ENCODE results near the gene ARPIN. TPM values are rescaled to one million over a fixed set of nuclear protein-coding genes. Genes with fewer than 3 reads are reported as not detected.

ARPIN gene
- total and polyA plus RNA-seq, 7 donors = 16.2 to 33.5 (median 19.3) TPM

- Histone ChIP-seq H3K27ac (no peak overlapping the region), H3K36me3 (peaks cover 0 to 87% (median 11%) of the 10 kb centered on the region in 4 donors), H3K4me1 (no peaks in the 10 kb centered on the region), H3K9me3 (no peaks in the 10 kb centered on the region), H3K4me3 (no peak overlapping the region), H3K27me3 (no peaks in the 10 kb centered on the region)
- intact Hi-C loops (cut with DNase I) = no loop called here
- WGBS, 2 donors = 16 to 66% methylated on average over 2 of the region's 2 CpGs
- no peak for DNase-seq
- no peak for TF ChIP-seq CTCF (IDR thresholded peaks at IDR 0.05)
- no peak for TF ChIP-seq POLR2A (IDR thresholded peaks at IDR 0.05)
- TF ChIP-seq POLR2AphosphoS5 (IDR thresholded peaks at IDR 0.05) = no peak
- no peak for TF ChIP-seq EP300 (IDR thresholded peaks at IDR 0.05)
Observed at GRCh38 chr15:89860891-89861290, 51.9 kb downstream of the ARPIN start.

GRCh38 chr15:89860431-89860830 is 52.3 kb downstream of the ARPIN start:
- intact Hi-C loops (cut with DNase I) = no loop called here
- Histone ChIP-seq H3K4me1 (no peaks in the 10 kb centered on the region), H3K36me3 (peaks cover 0 to 83% (median 7%) of the 10 kb centered on the region in 4 donors), H3K27ac (no peak overlapping the region), H3K27me3 (no peaks in the 10 kb centered on the region), H3K9me3 (no peaks in the 10 kb centered on the region), H3K4me3 (no peak overlapping the region)
- WGBS, 2 donors = 15 to 45% methylated on average over 3 of the region's 3 CpGs
- DNase-seq = no peak
- TF ChIP-seq POLR2A (IDR thresholded peaks at IDR 0.05) = no peak
- no peak for TF ChIP-seq EP300 (IDR thresholded peaks at IDR 0.05)
- TF ChIP-seq POLR2AphosphoS5 (IDR thresholded peaks at IDR 0.05) = no peak
- no peak for TF ChIP-seq CTCF (IDR thresholded peaks at IDR 0.05)

- intact Hi-C loops (cut with DNase I) = no loop called here
- Histone ChIP-seq H3K27me3 (no peaks in the 10 kb centered on the region), H3K4me3 (no peak overlapping the region), H3K36me3 (peaks cover 0 to 68% (median 3%) of the 10 kb centered on the region in 4 donors), H3K4me1 (no peaks in the 10 kb centered on the region), H3K9me3 (no peaks in the 10 kb centered on the region), H3K27ac (no peak overlapping the region)
- WGBS, 2 donors = 46 to 82% methylated on average over 9 of the region's 9 CpGs
- DNase-seq = no peak
- TF ChIP-seq EP300 (IDR thresholded peaks at IDR 0.05) (no peak), POLR2A (IDR thresholded peaks at IDR 0.05) (no peak), POLR2AphosphoS5 (IDR thresholded peaks at IDR 0.05) (no peak), CTCF (IDR thresholded peaks at IDR 0.05) (no peak)
Observed at GRCh38 chr15:89858661-89859458, 53.9 kb downstream of the ARPIN start.

- 16 to 65% methylated on average over 3 of the region's 3 CpGs for WGBS, 2 donors
- Histone ChIP-seq H3K27me3 (no peaks in the 10 kb centered on the region), H3K27ac (no peak overlapping the region), H3K4me3 (no peak overlapping the region), H3K36me3 (peaks cover 0 to 62% (median 3%) of the 10 kb centered on the region in 4 donors), H3K9me3 (no peaks in the 10 kb centered on the region), H3K4me1 (no peaks in the 10 kb centered on the region)
- DNase-seq = no peak
- intact Hi-C loops (cut with DNase I) = no loop called here
- TF ChIP-seq POLR2A (IDR thresholded peaks at IDR 0.05) = no peak
- no peak for TF ChIP-seq CTCF (IDR thresholded peaks at IDR 0.05)
- no peak for TF ChIP-seq EP300 (IDR thresholded peaks at IDR 0.05)
- TF ChIP-seq POLR2AphosphoS5 (IDR thresholded peaks at IDR 0.05) = no peak
Observed at GRCh38 chr15:89857673-89858072, 55.1 kb downstream of the ARPIN start.
